ENCODE measurements around the gene SRD5A2.
A peak's percentile ranks its signal among the peaks of the same experiment; 100 is the strongest.

SRD5A2 gene

GRCh38 chr2:31567679-31568078, 13.1 kb downstream of the SRD5A2 start:
- Histone ChIP-seq H3K4me3 (ENCODE audit: low read depth in 1 of 5, low read length in 5 of 5) (no peak overlapping the region), H3K36me3 (ENCODE audit: control insufficient read depth in 5 of 5, insufficient read depth in 5 of 5, low read length in 5 of 5) (no peaks in the 10 kb centered on the region), H3K4me1 (ENCODE audit: control insufficient read depth in 5 of 5, insufficient read depth in 5 of 5, low read length in 5 of 5) (no peaks in the 10 kb centered on the region), H3K9ac (ENCODE audit: low read length in 5 of 5) (no peak overlapping the region), H3K27me3 (ENCODE audit: control insufficient read depth in 5 of 5, insufficient read depth in 4 of 5, low read length in 5 of 5) (no peaks in the 10 kb centered on the region), H3K27ac (ENCODE audit: low read depth, low read length) (no peak overlapping the region), H3K9me3 (ENCODE audit: control insufficient read depth in 5 of 5, low read length in 5 of 5) (peaks cover 0 to 10% (median 3%) of the 10 kb centered on the region in 5 donors)

- Histone ChIP-seq H3K27me3 (ENCODE audit: control insufficient read depth in 5 of 5, insufficient read depth in 4 of 5, low read length in 5 of 5) (no peaks in the 10 kb centered on the region), H3K4me1 (ENCODE audit: control insufficient read depth in 5 of 5, insufficient read depth in 5 of 5, low read length in 5 of 5) (peaks cover 0 to 7% (median 0%) of the 10 kb centered on the region in 5 donors), H3K36me3 (ENCODE audit: control insufficient read depth in 5 of 5, insufficient read depth in 5 of 5, low read length in 5 of 5) (no peaks in the 10 kb centered on the region), H3K27ac (ENCODE audit: low read depth, low read length) (no peak overlapping the region), H3K9me3 (ENCODE audit: control insufficient read depth in 5 of 5, low read length in 5 of 5) (no peaks in the 10 kb centered on the region), H3K4me3 (ENCODE audit: low read depth in 1 of 5, low read length in 5 of 5) (no peak overlapping the region), H3K9ac (ENCODE audit: low read length in 5 of 5) (no peak overlapping the region)
Measured at GRCh38 chr2:31563273-31563839, 17.4 kb downstream of the SRD5A2 start.

GRCh38 chr2:31561823-31562222, 18.9 kb downstream of the SRD5A2 start:
- H3K36me3 ChIP-seq (ENCODE audit: control insufficient read depth in 5 of 5, insufficient read depth in 5 of 5, low read length in 5 of 5), result no peaks in the 10 kb centered on the region
- H3K27ac ChIP-seq (ENCODE audit: low read depth, low read length), result no peak overlapping the region
- H3K4me3 ChIP-seq (ENCODE audit: low read depth in 1 of 5, low read length in 5 of 5), result no peak overlapping the region
- H3K27me3 ChIP-seq (ENCODE audit: control insufficient read depth in 5 of 5, insufficient read depth in 4 of 5, low read length in 5 of 5), result no peaks in the 10 kb centered on the region
- H3K4me1 ChIP-seq (ENCODE audit: control insufficient read depth in 5 of 5, insufficient read depth in 5 of 5, low read length in 5 of 5), result peaks cover 0 to 17% (median 8%) of the 10 kb centered on the region in 5 donors
- no peak overlapping the region for H3K9ac ChIP-seq (ENCODE audit: low read length in 5 of 5)
- H3K9me3 ChIP-seq (ENCODE audit: control insufficient read depth in 5 of 5, low read length in 5 of 5), result peaks cover 0 to 2% (median 0%) of the 10 kb centered on the region in 5 donors

GRCh38 chr2:31558401-31559295, 22.1 kb downstream of the SRD5A2 start:
- Histone ChIP-seq H3K27me3 (ENCODE audit: control insufficient read depth in 5 of 5, insufficient read depth in 4 of 5, low read length in 5 of 5) (no peaks in the 10 kb centered on the region), H3K4me1 (ENCODE audit: control insufficient read depth in 5 of 5, insufficient read depth in 5 of 5, low read length in 5 of 5) (peaks cover 0 to 17% (median 8%) of the 10 kb centered on the region in 5 donors), H3K36me3 (ENCODE audit: control insufficient read depth in 5 of 5, insufficient read depth in 5 of 5, low read length in 5 of 5) (no peaks in the 10 kb centered on the region), H3K9ac (ENCODE audit: low read length in 5 of 5) (peak overlapping the region in 1 of 5 donors; percentile 19), H3K9me3 (ENCODE audit: control insufficient read depth in 5 of 5, low read length in 5 of 5) (peaks cover 3 to 28% (median 21%) of the 10 kb centered on the region in 5 donors), H3K4me3 (ENCODE audit: low read depth in 1 of 5, low read length in 5 of 5) (no peak overlapping the region), H3K27ac (ENCODE audit: low read depth, low read length) (peak overlapping the region; percentile 82)

- H3K4me1 ChIP-seq (ENCODE audit: control insufficient read depth in 5 of 5, insufficient read depth in 5 of 5, low read length in 5 of 5), result peaks cover 0 to 17% (median 8%) of the 10 kb centered on the region in 5 donors
- peaks cover 5 to 43% (median 35%) of the 10 kb centered on the region in 5 donors for H3K9me3 ChIP-seq (ENCODE audit: control insufficient read depth in 5 of 5, low read length in 5 of 5)
- H3K27ac ChIP-seq (ENCODE audit: low read depth, low read length), result no peak overlapping the region
- H3K9ac ChIP-seq (ENCODE audit: low read length in 5 of 5), result no peak overlapping the region
- H3K36me3 ChIP-seq (ENCODE audit: control insufficient read depth in 5 of 5, insufficient read depth in 5 of 5, low read length in 5 of 5), result no peaks in the 10 kb centered on the region
- no peak overlapping the region for H3K4me3 ChIP-seq (ENCODE audit: low read depth in 1 of 5, low read length in 5 of 5)
- no peaks in the 10 kb centered on the region for H3K27me3 ChIP-seq (ENCODE audit: control insufficient read depth in 5 of 5, insufficient read depth in 4 of 5, low read length in 5 of 5)
Measured at GRCh38 chr2:31556940-31557339, 23.8 kb downstream of the SRD5A2 start.

- Histone ChIP-seq H3K27ac (ENCODE audit: low read depth, low read length) (no peak overlapping the region), H3K9me3 (ENCODE audit: control insufficient read depth in 5 of 5, low read length in 5 of 5) (peaks cover 5 to 47% (median 35%) of the 10 kb centered on the region in 5 donors), H3K4me1 (ENCODE audit: control insufficient read depth in 5 of 5, insufficient read depth in 5 of 5, low read length in 5 of 5) (peaks cover 0 to 17% (median 8%) of the 10 kb centered on the region in 5 donors)
Measured at GRCh38 chr2:31555967-31556706, 24.6 kb downstream of the SRD5A2 start.

GRCh38 chr2:31553362-31553761, 27.4 kb downstream of the SRD5A2 start:
- Histone ChIP-seq H3K9ac (ENCODE audit: low read length in 5 of 5) (no peak overlapping the region), H3K27me3 (ENCODE audit: control insufficient read depth in 5 of 5, insufficient read depth in 4 of 5, low read length in 5 of 5) (no peaks in the 10 kb centered on the region), H3K9me3 (ENCODE audit: control insufficient read depth in 5 of 5, low read length in 5 of 5) (peaks cover 5 to 47% (median 35%) of the 10 kb centered on the region in 5 donors), H3K4me1 (ENCODE audit: control insufficient read depth in 5 of 5, insufficient read depth in 5 of 5, low read length in 5 of 5) (peaks cover 0 to 9% (median 7%) of the 10 kb centered on the region in 5 donors), H3K36me3 (ENCODE audit: control insufficient read depth in 5 of 5, insufficient read depth in 5 of 5, low read length in 5 of 5) (no peaks in the 10 kb centered on the region), H3K27ac (ENCODE audit: low read depth, low read length) (no peak overlapping the region), H3K4me3 (ENCODE audit: low read depth in 1 of 5, low read length in 5 of 5) (no peak overlapping the region)

More at GRCh38 chr2:31555967-31556706, 24.6 kb downstream of the SRD5A2 start:
- no peak overlapping the region for H3K4me3 ChIP-seq (ENCODE audit: low read depth in 1 of 5, low read length in 5 of 5)
- no peaks in the 10 kb centered on the region for H3K27me3 ChIP-seq (ENCODE audit: control insufficient read depth in 5 of 5, insufficient read depth in 4 of 5, low read length in 5 of 5)
- H3K36me3 ChIP-seq (ENCODE audit: control insufficient read depth in 5 of 5, insufficient read depth in 5 of 5, low read length in 5 of 5), result no peaks in the 10 kb centered on the region
- H3K9ac ChIP-seq (ENCODE audit: low read length in 5 of 5), result no peak overlapping the region

- Histone ChIP-seq H3K27me3 (ENCODE audit: control insufficient read depth in 5 of 5, insufficient read depth in 4 of 5, low read length in 5 of 5) (no peaks in the 10 kb centered on the region), H3K36me3 (ENCODE audit: control insufficient read depth in 5 of 5, insufficient read depth in 5 of 5, low read length in 5 of 5) (no peaks in the 10 kb centered on the region), H3K4me3 (ENCODE audit: low read depth in 1 of 5, low read length in 5 of 5) (no peak overlapping the region), H3K27ac (ENCODE audit: low read depth, low read length) (no peak overlapping the region), H3K9ac (ENCODE audit: low read length in 5 of 5) (no peak overlapping the region), H3K4me1 (ENCODE audit: control insufficient read depth in 5 of 5, insufficient read depth in 5 of 5, low read length in 5 of 5) (peaks cover 0 to 3% (median 0%) of the 10 kb centered on the region in 5 donors), H3K9me3 (ENCODE audit: control insufficient read depth in 5 of 5, low read length in 5 of 5) (peaks cover 2 to 21% (median 10%) of the 10 kb centered on the region in 5 donors)
Measured at GRCh38 chr2:31547485-31547884, 33.3 kb downstream of the SRD5A2 start.

GRCh38 chr2:31541853-31542252, 38.9 kb downstream of the SRD5A2 start:
- H3K27me3 ChIP-seq (ENCODE audit: control insufficient read depth in 5 of 5, insufficient read depth in 4 of 5, low read length in 5 of 5), result no peaks in the 10 kb centered on the region
- no peak overlapping the region for H3K4me3 ChIP-seq (ENCODE audit: low read depth in 1 of 5, low read length in 5 of 5)
- H3K36me3 ChIP-seq (ENCODE audit: control insufficient read depth in 5 of 5, insufficient read depth in 5 of 5, low read length in 5 of 5), result no peaks in the 10 kb centered on the region
- H3K4me1 ChIP-seq (ENCODE audit: control insufficient read depth in 5 of 5, insufficient read depth in 5 of 5, low read length in 5 of 5), result no peaks in the 10 kb centered on the region
- H3K9ac ChIP-seq (ENCODE audit: low read length in 5 of 5), result no peak overlapping the region
- H3K9me3 ChIP-seq (ENCODE audit: control insufficient read depth in 5 of 5, low read length in 5 of 5), result peaks cover 0 to 16% (median 7%) of the 10 kb centered on the region in 5 donors
- no peak overlapping the region for H3K27ac ChIP-seq (ENCODE audit: low read depth, low read length)

Measured in subcutaneous abdominal adipose tissue (tissue), 5 donors.